Right lobe of liver (tissue), 4 donors: Measurements from ENCODE around the gene SH3TC1.

Experiments
- CTCF ChIP-seq, 4 donors: fragments of 200-600 bp in 3 of 4; fragments of 450-650 bp in 1 of 4; IDR thresholded peaks; one replicate each; pipeline versions ENCODE4 v1.5.1 to v1.8.0; 2016 to 2022; ENCODE audit warnings: antibody characterized with exemption in 4 of 4, mild to moderate bottlenecking in 2 of 4
- POLR2A ChIP-seq: fragments of 450-650 bp; IDR thresholded peaks from one replicate; pipeline ENCODE4 v1.6.1; 2017; ENCODE audit warnings: antibody characterized with exemption, mild to moderate bottlenecking
- donor health status: DM: no; HTN: no; CAD: no.
- donor health status: DM: no; HTN: no; CAD: no.
- donor health status: DM: no; HTN: yes; CAD: no.

GRCh38 chr4:8182858-8183725 is 16.0 kb upstream of the SH3TC1 start:
- no peak for TF ChIP-seq CTCF (IDR thresholded peaks at IDR 0.05)
- no peak for TF ChIP-seq POLR2A
